Stimulated activated naive B cell treated with anti-CD40 and anti-IgM and Interleukin-4, amounts not matched to agents 10 μg/mL and 1 μg/mL and 100 μg/mL, for 72 hours (primary cell): ENCODE measurements around the gene PPP2R5D.
A peak's percentile ranks its signal among the peaks of the same experiment; 100 is the strongest.
"Not testable (repeated sequence)": the region's sequence is repeated elsewhere in the genome, so short reads cannot be mapped to it uniquely, and the experiment has no call there.

Experiments
- ATAC-seq, 2 donors: fragments of 150-1000 bp; cut with Tn5 transposase; replicated peaks; 2 replicates each; pipeline ENCODE4 v1.10.0; 2021; ENCODE audit warnings: moderate library complexity in 1 of 2
- DNase-seq: peaks from one replicate; pipeline ENCODE4 v3.0.0; 2021
- H3K27ac Mint-ChIP-seq: one replicate; pipeline ENCODE4 v1.8.0; 2022; ENCODE audit warnings: mild to moderate bottlenecking, mixed read lengths
- H3K27me3 Mint-ChIP-seq, 2 donors: one replicate each; pipeline ENCODE4 v1.8.0; 2022; ENCODE audit warnings: mixed read lengths in 2 of 2
- H3K36me3 Mint-ChIP-seq, 2 donors: one replicate each; pipeline ENCODE4 v1.8.0; 2022; ENCODE audit warnings: mixed read lengths in 2 of 2, mild to moderate bottlenecking in 1 of 2
- H3K4me1 Mint-ChIP-seq, 2 donors: one replicate each; pipeline ENCODE4 v1.8.0; 2022; ENCODE audit warnings: mixed read lengths in 2 of 2, mild to moderate bottlenecking in 1 of 2
- H3K4me3 Mint-ChIP-seq, 2 donors: one replicate each; pipeline ENCODE4 v1.8.0; 2022; ENCODE audit warnings: mild to moderate bottlenecking in 2 of 2, mixed read lengths in 2 of 2, moderate library complexity in 1 of 2
- H3K9me3 Mint-ChIP-seq, 2 donors: one replicate each; pipeline ENCODE4 v1.8.0; 2022; ENCODE audit warnings: mixed read lengths in 2 of 2, mild to moderate bottlenecking in 1 of 2

PPP2R5D gene

DNA sequence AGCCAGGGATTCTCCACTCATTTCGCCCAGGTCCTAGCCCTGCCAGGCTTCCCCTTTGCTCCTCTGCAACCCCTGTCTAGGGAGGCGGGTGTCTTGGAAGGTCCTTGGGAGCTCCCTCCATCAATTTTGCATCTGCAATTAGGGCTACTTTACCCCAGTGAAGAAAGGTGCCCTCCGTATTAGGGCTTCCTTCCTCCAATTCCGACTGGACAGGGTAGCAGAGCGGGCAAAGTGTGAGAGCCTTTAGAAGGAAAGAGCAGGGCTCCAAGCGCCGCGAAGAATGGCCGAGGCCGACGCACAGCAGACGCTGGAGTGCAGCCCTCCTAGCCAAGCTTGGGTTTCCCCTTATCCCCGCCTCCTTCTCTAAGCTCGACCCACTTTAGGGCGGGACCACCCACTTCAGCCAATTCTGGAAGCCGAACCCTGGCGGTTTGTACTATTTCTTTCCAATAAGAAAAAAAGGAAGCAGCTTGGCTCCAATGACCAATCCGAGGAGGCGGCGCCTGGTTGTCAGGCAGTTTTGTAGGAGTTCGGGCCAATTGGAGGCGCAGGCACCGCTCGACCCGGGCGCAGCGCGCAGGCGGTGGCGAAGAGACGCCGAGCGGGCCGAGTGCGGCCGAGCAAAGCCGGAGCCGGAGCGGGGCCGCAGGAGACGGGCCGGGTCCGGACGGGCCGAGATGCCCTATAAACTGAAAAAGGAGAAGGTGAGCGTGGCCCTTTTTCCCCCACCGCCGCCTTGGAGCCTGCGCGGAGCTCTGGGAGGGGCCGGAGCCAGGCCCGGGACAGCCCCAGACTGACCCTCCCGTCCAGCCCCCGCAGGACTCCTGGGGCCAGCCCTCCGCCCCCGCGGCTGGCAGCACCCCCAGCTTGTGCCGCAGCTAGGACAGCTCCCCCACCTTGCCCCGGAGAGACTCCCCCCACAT is at the start of gene PPP2R5D:
TSS of gene PPP2R5D (plus strand) at position 570 of the 923 bp plus-strand sequence. CDS start at position 678, 108 bp downstream.
- Mint-ChIP-seq H3K4me3 (peak within 1 kb of the TSS; percentile 86 to 87), H3K27ac (peak within 1 kb of the TSS; percentile 97), H3K27me3 (no peaks in the 10 kb centered on the region), H3K9me3 (no peaks in the 10 kb centered on the region), H3K36me3 (peaks cover 6 to 12% of the 10 kb centered on the region in 2 donors), H3K4me1 (peaks cover 28 to 50% of the 10 kb centered on the region in 2 donors)
- DNase-seq = peak; percentile 96
- peak; percentile 92 to 95 for ATAC-seq

DNA sequence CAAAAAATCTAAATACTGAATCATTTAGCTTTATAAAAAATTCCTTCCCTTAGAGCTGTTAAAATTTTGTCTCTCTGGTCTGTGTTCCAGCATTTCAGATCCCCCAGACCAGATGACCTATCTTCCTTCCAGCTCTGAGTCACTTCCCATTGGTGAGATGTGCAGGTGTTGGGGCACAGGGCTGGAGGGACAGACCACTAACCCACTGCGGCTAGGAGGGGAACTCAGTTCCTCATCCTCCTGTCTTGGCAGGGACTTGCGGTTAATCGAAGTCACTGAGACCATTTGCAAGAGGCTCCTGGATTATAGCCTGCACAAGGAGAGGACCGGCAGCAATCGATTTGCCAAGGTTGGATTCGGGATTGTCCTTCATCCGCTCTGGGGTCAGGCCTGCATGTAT is 49.0 kb upstream of the PPP2R5D start:
- H3K4me1 Mint-ChIP-seq = peaks cover 41 to 77% of the 10 kb centered on the region in 2 donors

DNA sequence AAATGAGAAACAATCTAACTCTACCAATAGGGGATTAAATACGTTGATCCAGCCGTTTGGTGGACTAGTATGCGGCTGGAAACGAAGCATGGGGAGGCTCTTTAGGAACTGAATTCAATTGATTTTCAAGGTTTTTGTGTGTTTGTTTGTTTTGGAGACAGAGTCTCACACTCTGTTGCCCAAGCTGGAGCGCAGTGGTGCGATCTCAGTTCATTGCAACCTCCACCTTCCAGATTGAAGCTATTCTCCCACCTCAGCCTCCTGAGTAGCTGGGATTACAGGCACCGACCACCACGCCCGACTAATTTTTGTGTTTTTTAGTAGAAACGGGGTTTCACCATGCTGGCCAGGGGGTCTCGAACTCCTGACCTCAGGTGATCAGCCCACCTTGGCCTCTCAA is 48.0 kb upstream of the PPP2R5D start:
- ATAC-seq (no peak), DNase-seq (no peak)
- H3K27ac Mint-ChIP-seq = peak overlapping the region; percentile 14
- no peak overlapping the region for H3K4me3 Mint-ChIP-seq
- peaks cover 58 to 81% of the 10 kb centered on the region in 2 donors for H3K36me3 Mint-ChIP-seq
- no peaks in the 10 kb centered on the region for H3K27me3 Mint-ChIP-seq
- H3K4me1 Mint-ChIP-seq = peaks cover 35 to 72% of the 10 kb centered on the region in 2 donors
- H3K9me3 Mint-ChIP-seq = no peaks in the 10 kb centered on the region

More for the DNA sequence above, 49.0 kb upstream of the PPP2R5D start:
- Mint-ChIP-seq H3K27me3 (no peaks in the 10 kb centered on the region), H3K4me3 (peak overlapping the region in 1 of 2 donors; percentile 39), H3K36me3 (peaks cover 60 to 82% of the 10 kb centered on the region in 2 donors), H3K27ac (peak overlapping the region; percentile 67), H3K9me3 (no peaks in the 10 kb centered on the region)
- peak; percentile 83 to 89 for ATAC-seq
- DNase-seq = peak; percentile 47

DNA sequence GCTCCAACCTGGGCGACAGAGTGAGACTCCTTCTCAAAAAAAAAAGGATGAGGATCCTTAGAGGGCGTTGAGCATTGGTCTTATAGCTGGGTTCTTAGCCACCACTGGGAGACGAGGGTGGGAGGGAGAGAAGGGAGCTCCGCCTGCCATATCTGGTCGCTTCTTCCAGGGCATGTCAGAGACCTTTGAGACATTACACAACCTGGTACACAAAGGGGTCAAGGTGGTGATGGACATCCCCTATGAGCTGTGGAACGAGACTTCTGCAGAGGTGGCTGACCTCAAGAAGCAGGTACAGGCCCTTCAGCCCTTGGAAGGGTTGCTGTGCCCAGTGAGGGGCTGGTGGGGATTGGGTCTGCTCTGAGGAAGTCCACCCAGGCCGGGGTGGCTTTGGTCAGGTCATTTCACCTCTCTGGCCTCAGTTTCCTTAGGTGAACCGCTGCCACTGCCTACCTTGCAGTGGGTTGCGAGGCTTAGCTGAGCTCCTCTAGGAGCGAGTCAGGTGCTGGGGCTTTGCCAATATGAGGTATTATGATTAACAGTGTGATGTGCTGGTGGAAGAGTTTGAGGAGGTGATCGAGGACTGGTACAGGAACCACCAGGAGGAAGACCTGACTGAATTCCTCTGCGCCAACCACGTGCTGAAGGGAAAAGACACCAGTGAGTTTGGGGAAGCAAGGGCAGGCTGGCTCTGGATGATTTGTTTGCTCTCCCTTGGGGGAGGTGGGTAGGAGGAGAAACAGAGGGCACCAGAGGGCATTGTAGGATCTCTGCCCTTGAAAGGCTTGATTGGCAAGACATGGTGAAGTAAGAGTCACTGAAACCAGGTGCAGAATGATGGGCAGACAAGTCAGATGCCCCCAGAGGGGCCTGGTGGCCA is 46.6 kb upstream of the PPP2R5D start:
- ATAC-seq (no peak), DNase-seq (no peak)
- no peaks in the 10 kb centered on the region for H3K9me3 Mint-ChIP-seq
- H3K27ac Mint-ChIP-seq = peak overlapping the region; percentile 74
- no peaks in the 10 kb centered on the region for H3K27me3 Mint-ChIP-seq
- H3K4me3 Mint-ChIP-seq = no peak overlapping the region
- peaks cover 25 to 59% of the 10 kb centered on the region in 2 donors for H3K4me1 Mint-ChIP-seq
- peaks cover 49 to 75% of the 10 kb centered on the region in 2 donors for H3K36me3 Mint-ChIP-seq

DNA sequence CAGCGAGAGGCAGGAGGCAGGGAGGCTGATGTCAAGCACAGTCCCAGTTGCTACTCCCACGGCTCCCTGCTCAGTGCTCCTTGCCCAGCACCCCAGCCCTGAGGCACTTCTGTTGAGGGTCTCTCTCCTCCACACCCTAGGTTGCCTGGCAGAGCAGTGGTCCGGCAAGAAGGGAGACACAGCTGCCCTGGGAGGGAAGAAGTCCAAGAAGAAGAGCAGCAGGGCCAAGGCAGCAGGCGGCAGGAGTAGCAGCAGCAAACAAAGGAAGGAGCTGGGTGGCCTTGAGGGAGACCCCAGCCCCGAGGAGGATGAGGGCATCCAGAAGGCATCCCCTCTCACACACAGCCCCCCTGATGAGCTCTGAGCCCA is 46.0 kb upstream of the PPP2R5D start:
- peak overlapping the region; percentile 20 for H3K27ac Mint-ChIP-seq
- no peaks in the 10 kb centered on the region for H3K9me3 Mint-ChIP-seq
- H3K4me1 Mint-ChIP-seq = peaks cover 19 to 52% of the 10 kb centered on the region in 2 donors
- H3K4me3 Mint-ChIP-seq = no peak overlapping the region
- H3K36me3 Mint-ChIP-seq = peaks cover 46 to 73% of the 10 kb centered on the region in 2 donors
- DNase-seq (no peak), ATAC-seq (no peak)
- no peaks in the 10 kb centered on the region for H3K27me3 Mint-ChIP-seq

DNA sequence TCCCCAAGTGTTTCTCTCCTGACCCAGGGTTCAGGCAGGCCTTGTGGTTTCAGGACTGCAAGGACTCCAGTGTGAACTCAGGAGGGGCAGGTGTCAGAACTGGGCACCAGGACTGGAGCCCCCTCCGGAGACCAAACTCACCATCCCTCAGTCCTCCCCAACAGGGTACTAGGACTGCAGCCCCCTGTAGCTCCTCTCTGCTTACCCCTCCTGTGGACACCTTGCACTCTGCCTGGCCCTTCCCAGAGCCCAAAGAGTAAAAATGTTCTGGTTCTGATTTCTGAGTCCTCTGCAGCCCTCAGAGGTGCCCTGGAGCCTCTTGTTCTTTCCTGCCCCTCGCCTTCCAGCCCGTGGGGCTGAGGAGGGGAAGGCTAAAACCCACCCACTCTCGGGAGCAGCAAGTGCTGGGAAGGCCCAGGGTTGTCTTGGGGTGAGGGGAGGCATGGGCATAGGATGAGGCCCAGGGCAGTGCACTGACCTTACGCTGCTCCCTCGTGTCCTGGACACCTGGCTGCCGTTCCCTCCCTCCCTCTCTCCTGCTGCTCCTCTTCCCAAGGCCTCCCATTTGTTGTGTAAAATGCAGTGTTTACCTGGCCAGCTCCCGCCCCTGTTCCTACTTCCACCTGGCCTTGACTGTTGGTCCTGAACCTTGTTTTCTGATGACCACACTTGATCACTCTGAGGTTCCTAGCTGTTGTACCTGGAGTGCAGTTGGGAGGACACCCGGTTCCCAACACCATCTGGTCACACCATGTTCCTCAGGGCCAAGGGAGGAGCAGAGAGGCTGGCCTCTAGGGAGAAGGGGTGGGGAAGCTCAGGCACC is 45.2 kb upstream of the PPP2R5D start:
- H3K4me1 Mint-ChIP-seq = peaks cover 15 to 45% of the 10 kb centered on the region in 2 donors
- ATAC-seq (no peak), DNase-seq (no peak)
- peaks cover 40 to 69% of the 10 kb centered on the region in 2 donors for H3K36me3 Mint-ChIP-seq
- H3K4me3 Mint-ChIP-seq = no peak overlapping the region
- H3K27ac Mint-ChIP-seq = peak overlapping the region; percentile 81
- no peaks in the 10 kb centered on the region for H3K9me3 Mint-ChIP-seq
- no peaks in the 10 kb centered on the region for H3K27me3 Mint-ChIP-seq

DNA sequence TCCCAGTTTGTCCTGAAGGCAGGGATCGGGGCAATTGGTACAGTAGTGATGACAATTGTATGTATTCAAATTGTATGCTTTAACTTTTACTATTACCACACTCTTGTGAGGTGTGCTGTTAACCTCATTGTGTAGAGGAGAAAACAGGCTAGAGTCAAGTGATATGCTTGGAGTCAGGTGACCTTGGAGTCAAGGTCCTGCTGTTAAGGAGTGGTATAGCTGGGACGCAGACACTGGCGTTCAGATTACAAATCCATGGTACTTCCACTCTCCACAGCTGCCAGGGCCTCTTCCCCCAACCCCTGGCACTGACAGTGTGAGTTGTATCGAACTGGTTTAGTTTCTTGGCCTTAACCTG is 44.6 kb upstream of the PPP2R5D start:
- ATAC-seq (no peak), DNase-seq (no peak)
- Mint-ChIP-seq H3K9me3 (no peaks in the 10 kb centered on the region), H3K36me3 (peaks cover 38 to 68% of the 10 kb centered on the region in 2 donors), H3K4me1 (peaks cover 15 to 39% of the 10 kb centered on the region in 2 donors), H3K27ac (no peak overlapping the region), H3K4me3 (no peak overlapping the region), H3K27me3 (no peaks in the 10 kb centered on the region)

DNA sequence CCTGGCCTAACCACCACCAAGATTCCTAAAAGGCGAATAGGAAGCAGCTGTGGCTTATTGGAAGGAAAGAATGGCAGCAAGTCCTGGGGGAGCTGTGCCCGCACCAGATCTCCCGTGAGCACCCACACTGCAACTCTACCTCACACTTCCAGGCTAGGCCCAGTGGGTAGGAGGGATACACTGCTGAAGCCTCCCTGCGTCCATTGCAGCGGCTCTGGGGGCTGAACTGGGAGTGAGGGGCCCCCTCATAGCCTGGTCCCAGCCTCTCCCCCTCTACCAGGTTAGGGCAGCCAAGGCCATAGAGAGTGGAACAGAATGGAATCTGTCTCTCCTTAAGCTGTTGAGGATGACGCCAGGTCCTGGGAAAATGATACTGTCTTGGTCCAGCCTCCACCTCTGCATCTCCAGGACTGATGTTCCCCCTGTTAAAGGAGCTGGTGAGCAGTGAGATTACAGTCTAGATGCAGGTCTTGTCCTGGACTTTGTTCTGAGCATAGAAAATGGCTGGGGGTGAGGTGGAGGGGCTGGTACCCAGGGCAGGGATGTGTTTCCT is 43.8 kb upstream of the PPP2R5D start:
- ATAC-seq (no peak), DNase-seq (no peak)
- peak overlapping the region; percentile 81 for H3K27ac Mint-ChIP-seq
- peaks cover 34 to 64% of the 10 kb centered on the region in 2 donors for H3K36me3 Mint-ChIP-seq
- no peaks in the 10 kb centered on the region for H3K9me3 Mint-ChIP-seq
- H3K4me1 Mint-ChIP-seq = peaks cover 14 to 31% of the 10 kb centered on the region in 2 donors
- no peaks in the 10 kb centered on the region for H3K27me3 Mint-ChIP-seq
- H3K4me3 Mint-ChIP-seq = no peak overlapping the region

DNA sequence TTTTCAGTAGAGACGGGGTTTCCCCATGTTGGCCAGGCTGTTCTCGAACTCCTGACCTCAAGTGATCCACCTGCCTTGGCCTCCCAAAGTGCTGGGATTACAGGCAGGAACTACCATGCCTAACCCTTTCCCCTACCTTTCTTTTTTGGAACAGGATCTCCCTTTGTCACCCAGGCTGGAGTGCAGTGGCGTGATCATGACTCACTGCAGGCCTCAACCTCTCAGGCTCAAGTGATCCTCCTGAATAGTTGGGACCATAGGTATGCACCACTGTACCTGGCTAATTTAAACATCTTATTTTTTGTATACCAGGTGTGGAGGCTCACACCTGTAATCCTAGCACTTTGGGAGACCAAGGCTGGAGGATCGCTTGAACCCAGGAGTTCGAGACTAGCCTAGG is 43.0 kb upstream of the PPP2R5D start:
- H3K9me3 Mint-ChIP-seq, H3K27me3 Mint-ChIP-seq, H3K4me3 Mint-ChIP-seq, DNase-seq, ATAC-seq: not testable (repeated sequence)
- Mint-ChIP-seq H3K4me1 (peaks cover 11 to 23% of the 10 kb centered on the region in 2 donors), H3K36me3 (peaks cover 32 to 61% of the 10 kb centered on the region in 2 donors), H3K27ac (peak overlapping the region; percentile 79)

DNA sequence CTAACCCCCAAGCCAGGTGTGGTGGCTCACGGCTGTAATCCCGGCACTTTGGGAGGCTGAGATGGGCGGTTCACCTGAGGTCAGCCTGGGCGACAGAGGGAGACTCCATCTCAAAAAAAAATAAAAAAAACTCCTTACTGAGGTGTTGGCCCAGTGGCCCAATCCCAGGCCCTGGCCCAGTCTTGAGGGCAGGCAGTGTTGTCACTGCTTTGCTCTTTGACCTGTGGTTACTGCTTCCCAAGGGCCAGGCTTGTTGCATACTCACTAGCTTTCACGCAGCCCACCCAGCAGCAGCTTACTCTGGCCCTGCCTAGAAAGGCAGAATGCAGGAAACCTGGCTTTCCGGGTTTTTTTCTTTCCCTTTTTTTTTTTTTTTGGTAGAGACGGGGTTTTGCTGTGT is 41.9 kb upstream of the PPP2R5D start:
- no peak overlapping the region for H3K27ac Mint-ChIP-seq
- ATAC-seq (no peak), DNase-seq (no peak)
- H3K9me3 Mint-ChIP-seq = no peaks in the 10 kb centered on the region
- no peak overlapping the region for H3K4me3 Mint-ChIP-seq
- H3K4me1 Mint-ChIP-seq = peaks cover 5 to 14% of the 10 kb centered on the region in 2 donors
- peaks cover 29 to 53% of the 10 kb centered on the region in 2 donors for H3K36me3 Mint-ChIP-seq
- H3K27me3 Mint-ChIP-seq = no peaks in the 10 kb centered on the region

DNA sequence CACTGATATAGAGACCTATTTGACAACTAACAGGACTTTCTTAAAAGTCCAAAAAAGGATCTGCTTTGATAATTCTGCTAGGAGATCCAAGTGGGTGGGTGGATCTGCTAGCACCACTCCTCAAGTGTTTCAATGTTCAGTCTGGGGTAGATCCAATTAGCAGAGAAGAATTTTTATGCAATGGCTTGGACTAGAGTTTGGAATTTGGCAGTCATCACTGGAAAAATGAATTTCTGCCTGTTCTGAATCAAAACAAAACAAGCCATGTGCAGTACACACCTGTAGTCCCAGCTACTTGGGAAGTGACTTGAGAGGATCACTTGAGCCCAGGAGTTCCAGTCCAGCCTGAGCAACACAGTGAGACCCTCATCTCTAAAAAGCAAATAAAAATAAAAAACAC is 36.4 kb upstream of the PPP2R5D start:
- peaks cover 12 to 23% of the 10 kb centered on the region in 2 donors for H3K36me3 Mint-ChIP-seq
- H3K4me1 Mint-ChIP-seq = no peaks in the 10 kb centered on the region
- H3K9me3 Mint-ChIP-seq = no peaks in the 10 kb centered on the region

DNA sequence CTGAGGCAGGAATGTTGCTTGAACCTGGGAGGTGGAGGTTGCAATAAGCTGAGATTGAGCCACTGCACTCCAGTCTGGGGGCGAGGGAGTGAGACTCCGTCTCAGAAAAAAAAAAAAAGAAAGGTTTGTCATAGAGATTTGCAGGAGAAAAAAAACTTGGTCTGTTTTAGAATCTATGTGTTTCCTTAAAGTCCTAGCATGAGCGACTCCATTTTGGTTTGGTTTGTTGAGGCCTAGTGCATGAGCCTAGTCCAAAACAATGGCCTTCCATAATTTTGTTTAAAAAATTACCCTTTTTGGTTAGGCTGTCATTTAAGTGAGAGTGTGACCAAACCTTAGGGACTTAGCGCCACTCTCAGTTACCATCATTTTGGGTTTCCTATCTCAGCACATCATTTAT is 32.0 kb upstream of the PPP2R5D start:
- no peak overlapping the region for H3K4me3 Mint-ChIP-seq
- H3K4me1 Mint-ChIP-seq = no peaks in the 10 kb centered on the region
- H3K27ac Mint-ChIP-seq = no peak overlapping the region
- H3K27me3 Mint-ChIP-seq = no peaks in the 10 kb centered on the region
- DNase-seq = no peak
- no peak for ATAC-seq
- no peaks in the 10 kb centered on the region for H3K9me3 Mint-ChIP-seq
- H3K36me3 Mint-ChIP-seq = peaks cover 11 to 15% of the 10 kb centered on the region in 2 donors

More for the DNA sequence above, 36.4 kb upstream of the PPP2R5D start:
- DNase-seq (no peak), ATAC-seq (no peak)
- no peaks in the 10 kb centered on the region for H3K27me3 Mint-ChIP-seq
- no peak overlapping the region for H3K27ac Mint-ChIP-seq
- no peak overlapping the region for H3K4me3 Mint-ChIP-seq

DNA sequence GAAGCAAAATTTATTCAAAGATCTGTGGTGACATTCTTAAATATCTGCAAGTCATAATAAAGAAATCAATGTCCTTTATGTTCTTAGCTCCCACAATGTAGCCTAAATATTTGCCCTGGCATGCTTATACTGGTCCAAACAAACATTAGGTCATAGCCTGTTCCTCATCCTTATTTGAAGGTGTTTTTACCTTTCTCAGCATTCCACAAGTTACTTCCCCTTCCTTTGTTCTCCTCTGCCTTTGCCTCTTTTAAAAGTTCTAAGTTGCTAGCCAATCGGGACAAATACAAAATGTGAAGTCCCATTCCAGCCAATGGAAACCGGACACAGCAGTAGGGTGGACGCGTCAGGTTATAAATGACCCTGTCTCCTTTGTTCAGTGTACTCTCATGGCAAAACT is 30.0 kb upstream of the PPP2R5D start:
- not testable (repeated sequence) for H3K4me3 Mint-ChIP-seq, H3K4me1 Mint-ChIP-seq

More for the DNA sequence above, 30.0 kb upstream of the PPP2R5D start:
- not testable (repeated sequence) for ATAC-seq, H3K27me3 Mint-ChIP-seq, H3K9me3 Mint-ChIP-seq, H3K27ac Mint-ChIP-seq, H3K36me3 Mint-ChIP-seq, DNase-seq
